ENCODE data around the gene C11orf16. TPM values are rescaled to one million over a fixed set of nuclear protein-coding genes. Genes with fewer than 3 reads are reported as not detected.

The C11orf16 gene
- total and polyA plus RNA-seq, 8 donors, result not detected

GRCh38 chr11:8971196-8971923, 38.6 kb upstream of the C11orf16 start:
- Histone ChIP-seq H3K9me3 (no peaks in the 10 kb centered on the region), H3K36me3 (no peaks in the 10 kb centered on the region), H3K27ac (no peak overlapping the region), H3K4me1 (no peaks in the 10 kb centered on the region), H3K27me3 (no peaks in the 10 kb centered on the region), H3K4me3 (no peak overlapping the region)
- intact Hi-C loops (cut with DNase I), result no loop called here
- FAIRE-seq (no peak), ATAC-seq (no peak), DNase-seq (no peak)
- 73 to 80% methylated on average over 2 of the region's 2 CpGs for WGBS, 2 donors
- no peak for TF ChIP-seq CTCF (IDR thresholded peaks at IDR 0.05)

DNA sequence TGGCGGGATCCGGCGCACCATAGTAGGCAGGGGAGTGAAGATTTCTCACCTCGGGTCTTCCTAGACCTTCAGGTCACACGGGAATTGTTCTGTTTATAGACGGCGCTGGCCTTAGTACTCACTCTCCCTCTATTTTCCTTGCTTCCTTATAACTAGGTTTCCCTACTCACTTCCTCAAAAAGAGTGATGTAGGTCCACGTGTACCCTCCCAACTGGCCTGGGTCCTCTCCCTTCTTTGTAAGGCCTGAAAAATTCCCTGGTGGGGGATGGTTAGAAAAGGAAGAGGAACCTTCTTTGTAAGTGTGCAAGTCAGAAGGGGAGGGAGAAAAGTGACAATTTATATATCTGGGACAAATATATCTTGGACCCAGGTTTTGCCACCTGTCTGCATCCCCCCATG, 34.4 kb upstream of the C11orf16 start:
- no peaks in the 10 kb centered on the region for H3K9me3 ChIP-seq
- intact Hi-C loops (cut with DNase I), result no loop called here

DNA sequence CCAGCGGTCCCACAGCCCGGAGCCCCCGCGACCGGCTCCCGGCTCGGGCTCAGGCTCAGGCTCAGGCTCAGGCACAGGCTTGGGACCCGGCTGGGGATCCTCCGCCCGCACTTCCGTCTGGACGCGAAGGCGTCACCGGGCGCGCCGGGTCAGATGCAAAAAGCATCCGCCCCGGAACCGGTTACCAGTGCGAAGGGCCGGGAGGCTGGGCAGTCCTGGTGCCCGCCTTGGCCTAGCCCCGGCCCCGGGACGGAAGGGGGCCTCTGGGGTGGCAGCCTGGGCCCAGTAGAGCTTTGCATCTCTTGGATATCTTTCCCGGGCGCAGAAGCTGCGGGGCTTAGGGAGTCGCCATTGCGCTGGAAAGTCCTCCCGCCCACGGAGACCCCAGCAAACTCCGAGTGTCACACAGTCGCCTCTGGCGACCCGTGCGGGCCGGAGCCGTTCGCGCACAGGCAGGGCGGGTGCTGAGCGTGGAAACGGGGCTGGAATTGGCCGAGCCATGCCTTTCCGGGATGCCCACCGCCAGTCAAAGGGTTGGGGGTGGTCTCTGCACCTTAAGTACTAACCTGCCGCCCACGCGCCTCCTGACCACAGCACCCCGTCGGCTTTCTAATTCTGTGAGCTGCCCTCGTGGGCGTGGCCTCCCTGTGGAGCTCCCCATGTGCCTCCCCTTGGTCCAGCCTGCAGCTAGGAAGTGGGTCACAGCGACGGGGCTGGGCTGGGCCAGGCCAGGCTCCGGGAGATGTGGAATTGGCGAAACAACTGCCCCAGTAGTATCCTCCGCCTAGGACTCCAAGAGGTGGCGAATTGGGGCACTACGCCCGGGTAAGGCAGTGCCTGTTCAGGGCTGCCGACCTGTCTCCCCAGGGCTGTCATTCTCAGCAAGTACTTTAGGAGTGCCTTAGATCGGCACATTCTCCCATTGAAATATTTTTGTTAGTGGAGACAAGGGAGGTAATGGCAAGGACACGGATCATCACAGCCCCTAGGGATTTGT, 31.9 kb upstream of the C11orf16 start, which contains the start of gene TMEM9B:
Gene TMEM9B (minus strand): TSS at position 119 of the 997 bp plus-strand sequence. CDS start 129 bp downstream, outside the sequence.
- Histone ChIP-seq H3K36me3 (no peaks in the 10 kb centered on the region), H3K4me3 (peak within 1 kb of the TSS; percentile 50 to 89 (median 73)), H3K4me1 (peaks cover 0 to 11% (median 10%) of the 10 kb centered on the region in 3 donors), H3K27me3 (no peaks in the 10 kb centered on the region), H3K27ac (peak within 1 kb of the TSS; percentile 88 to 100 (median 96)), H3K9me3 (no peaks in the 10 kb centered on the region)
- TF ChIP-seq CTCF (IDR thresholded peaks at IDR 0.05), result no peak
- intact Hi-C loops (cut with DNase I), result no loop called here
- peak; percentile 90 to 96 (median 92) for DNase-seq
- ATAC-seq, result peak; percentile 92 to 97 (median 94)
- 0% methylated on average over 48 to 67 of the region's 67 CpGs for WGBS, 2 donors
- FAIRE-seq, result no peak

More for the DNA sequence above, 34.4 kb upstream of the C11orf16 start:
- 83 to 90% methylated on average over 8 of the region's 8 CpGs for WGBS, 2 donors
- no peaks in the 10 kb centered on the region for H3K36me3 ChIP-seq
- ATAC-seq (no peak), FAIRE-seq (no peak), DNase-seq (no peak)
- no peak for TF ChIP-seq CTCF (IDR thresholded peaks at IDR 0.05)
- no peaks in the 10 kb centered on the region for H3K27me3 ChIP-seq
- peaks cover 0 to 10% (median 10%) of the 10 kb centered on the region in 3 donors for H3K4me1 ChIP-seq
- no peak overlapping the region for H3K27ac ChIP-seq
- no peak overlapping the region for H3K4me3 ChIP-seq

DNA sequence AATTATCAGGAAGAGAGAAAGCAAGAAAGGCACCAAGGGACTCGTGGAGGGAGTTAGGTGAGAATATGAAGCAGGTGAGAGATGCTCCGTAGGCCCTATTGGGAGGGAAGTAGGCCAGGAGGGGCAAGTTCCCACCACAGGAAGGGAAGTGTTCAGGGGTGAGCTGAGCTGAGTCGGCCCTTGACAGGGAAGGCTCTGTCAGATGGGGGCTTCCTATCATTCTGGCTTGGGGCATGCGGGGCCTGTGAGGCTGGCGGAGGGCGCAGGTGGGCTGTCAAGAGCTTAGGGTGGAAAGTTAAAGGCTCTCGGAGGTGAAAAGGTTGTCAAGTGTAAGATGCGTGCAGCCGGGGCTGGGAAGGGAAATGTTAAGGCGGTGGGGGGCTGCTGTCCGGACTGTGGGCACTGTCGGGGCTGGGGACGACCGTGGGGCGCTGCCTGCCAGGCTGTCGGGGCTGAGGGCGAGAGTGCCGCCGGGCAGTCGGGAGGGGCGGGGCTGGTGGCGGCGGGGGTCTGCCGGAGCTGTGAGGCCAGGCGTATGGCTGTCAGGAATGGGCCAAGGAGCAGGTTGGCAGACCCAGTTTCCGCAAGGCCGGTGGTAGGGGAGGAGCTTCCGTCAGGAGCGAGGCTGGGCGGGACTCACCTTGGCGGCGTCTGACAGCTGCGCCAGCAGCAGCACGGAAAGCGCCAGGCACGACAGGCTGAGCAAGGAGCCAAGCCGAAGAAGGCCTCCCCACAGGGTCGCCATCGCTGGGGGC, 31.0 kb upstream of the C11orf16 start:
- no peak for TF ChIP-seq CTCF (IDR thresholded peaks at IDR 0.05)
- H3K27me3 ChIP-seq, result no peaks in the 10 kb centered on the region
- H3K4me3 ChIP-seq, result peak overlapping the region; percentile 50 to 89 (median 73)
- no peaks in the 10 kb centered on the region for H3K9me3 ChIP-seq
- peak; percentile 83 to 88 (median 87) for ATAC-seq
- WGBS, 2 donors, result 1% methylated on average over 31 to 39 of the region's 39 CpGs
- H3K36me3 ChIP-seq, result no peaks in the 10 kb centered on the region
- peak overlapping the region; percentile 88 to 100 (median 96) for H3K27ac ChIP-seq
- peaks cover 0 to 11% (median 10%) of the 10 kb centered on the region in 3 donors for H3K4me1 ChIP-seq
- intact Hi-C loops (cut with DNase I), result no loop called here
- DNase-seq, result peak; percentile 87 to 96 (median 88)
- no peak for FAIRE-seq
